ENCODE results near the gene PLAU. TPM values are rescaled to one million over a fixed set of nuclear protein-coding genes. Genes with fewer than 3 reads are reported as not detected.

Gene PLAU
- polyA plus RNA-seq, 2 of the 4 experiments (the other 2 are of a cell fraction): 75.8 to 82.6 TPM

GRCh38 chr10:73908853-73909539 is 1.9 kb upstream of the PLAU start:
- Histone ChIP-seq H3K9me3 (no peaks in the 10 kb centered on the region), H3K4me2 (peak overlapping the region; percentile 85), H3K27ac (peak overlapping the region; percentile 91 to 96), H3K4me3 (peak overlapping the region; percentile 60; the same call in 2 of the 3 replicates), H3K4me1 (peaks cover 79% of the 10 kb centered on the region)
- DNase-seq (ENCODE audit: low read depth in 1 of 2, low spot score in 1 of 2) (peak; percentile 81 to 93), FAIRE-seq (no peak), ATAC-seq (peak; percentile 51; a peak in 5 of 6 replicates)
- WGBS (ENCODE audit: missing lambda C conversion rate): 0% methylated on average over 10 of the region's 10 CpGs
- ChIA-PET CTCF (interaction anchor here (0.9 to 16.7 kb wide), 4 partner anchors 14 to 32 kb away, joined by 3 to 196 read pairs (median 86); no protein-coding TSS in a partner anchor), POLR2A (interaction anchor here (0.7 to 3.9 kb wide), 3 partner anchors 19 to 95 kb away, joined by 3 to 98 read pairs (median 4); no protein-coding TSS in a partner anchor)
- TF ChIP-seq NFE2L2 (conservative IDR thresholded peaks at IDR 0.05; ENCODE audit: low read length) (no peak), KDM1A (IDR thresholded peaks at IDR 0.05; ENCODE audit: low read depth) (no peak), CEBPB (IDR thresholded peaks at IDR 0.05) (peak in 1 of 2 experiments; percentile 34; a peak in 1 of 4 replicates), BCL3 (IDR thresholded peaks at IDR 0.05) (peak; percentile 66; the same call in 1 of the 3 replicates), FOXS1 (CRISPR knock-in tag; IDR thresholded peaks at IDR 0.05) (peak; percentile 25; the same call in 1 of the 2 replicates), GATA3 (IDR thresholded peaks at IDR 0.05; ENCODE audit: borderline replicate concordance) (peak; percentile 82), EP300 (IDR thresholded peaks at IDR 0.05) (peak; percentile 55 to 74; a peak in 3 of 5 replicates), JUNB (IDR thresholded peaks at IDR 0.05) (peak; percentile 79), JUN (IDR thresholded peaks at IDR 0.05) (peak; percentile 71 to 74; a peak in 4 of 5 replicates), RAD21 (conservative IDR thresholded peaks at IDR 0.05 in 1 of 2, IDR thresholded peaks at IDR 0.05 in 1 of 2) (peak in 1 of 2 experiments; percentile 13; a peak in 1 of 5 replicates), RCOR1 (IDR thresholded peaks at IDR 0.05; ENCODE audit: low read depth, low read length) (no peak), FOSL2 (IDR thresholded peaks at IDR 0.05) (peak; percentile 60; the same call in 1 of the 2 replicates), FOSL2 (CRISPR knock-in tag; IDR thresholded peaks at IDR 0.05) (peak; percentile 83), MAFK (IDR thresholded peaks at IDR 0.05; ENCODE audit: partially characterized antibody) (peak; percentile 32)
- TF ChIP-seq, protein P1, sequence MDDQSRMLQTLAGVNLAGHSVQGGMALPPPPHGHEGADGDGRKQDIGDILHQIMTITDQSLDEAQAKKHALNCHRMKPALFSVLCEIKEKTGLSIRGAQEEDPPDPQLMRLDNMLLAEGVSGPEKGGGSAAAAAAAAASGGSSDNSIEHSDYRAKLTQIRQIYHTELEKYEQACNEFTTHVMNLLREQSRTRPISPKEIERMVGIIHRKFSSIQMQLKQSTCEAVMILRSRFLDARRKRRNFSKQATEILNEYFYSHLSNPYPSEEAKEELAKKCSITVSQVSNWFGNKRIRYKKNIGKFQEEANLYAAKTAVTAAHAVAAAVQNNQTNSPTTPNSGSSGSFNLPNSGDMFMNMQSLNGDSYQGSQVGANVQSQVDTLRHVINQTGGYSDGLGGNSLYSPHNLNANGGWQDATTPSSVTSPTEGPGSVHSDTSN (IDR thresholded peaks at IDR 0.05): peak; percentile 65
- TF ChIP-seq, protein P2, sequence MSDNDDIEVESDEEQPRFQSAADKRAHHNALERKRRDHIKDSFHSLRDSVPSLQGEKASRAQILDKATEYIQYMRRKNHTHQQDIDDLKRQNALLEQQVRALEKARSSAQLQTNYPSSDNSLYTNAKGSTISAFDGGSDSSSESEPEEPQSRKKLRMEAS (IDR thresholded peaks at IDR 0.05): peak; percentile 64

- FAIRE-seq: no peak
- Histone ChIP-seq H3K4me1 (peaks cover 82% of the 10 kb centered on the region), H3K4me3 (peak overlapping the region; percentile 60; the same call in 2 of the 3 replicates), H3K9me3 (no peaks in the 10 kb centered on the region), H3K27ac (peak overlapping the region; percentile 91 to 96), H3K4me2 (peak overlapping the region; percentile 85)
- DNase-seq (ENCODE audit: low read depth in 1 of 2, low spot score in 1 of 2): no peak
- ChIA-PET CTCF (interaction anchor here (0.9 to 16.7 kb wide), 5 partner anchors 9 to 31 kb away, joined by 3 to 196 read pairs (median 10); no protein-coding TSS in a partner anchor), POLR2A (interaction anchor here (3.9 kb wide), 1 partner anchor 20 kb away, joined by 98 read pairs; no protein-coding TSS in a partner anchor)
- WGBS (ENCODE audit: missing lambda C conversion rate): 23% methylated on average over 4 of the region's 4 CpGs
- ATAC-seq: peak in 1 of 2 experiments; percentile 0; a peak in 2 of 6 replicates
- TF ChIP-seq RARB (CRISPR knock-in tag; IDR thresholded peaks at IDR 0.05): 0 out of 2 replicates have a peak, but pooled peaks have one; percentile 44
- TF ChIP-seq CTCF (IDR thresholded peaks at IDR 0.05): no peak
Measured at GRCh38 chr10:73909540-73910115, 1.3 kb upstream of the PLAU start.

Measured in A549 (cell line).